Neuronal stem cell (in vitro differentiated cells): ENCODE data around the gene ZKSCAN1.
A peak's percentile ranks its signal among the peaks of the same experiment; 100 is the strongest.
"Not testable (repeated sequence)": the region's sequence is repeated elsewhere in the genome, so short reads cannot be mapped to it uniquely, and the experiment has no call there.

Source experiments
- DNase-seq: peaks from one replicate; pipeline ENCODE4 v3.0.0-alpha.2; 2013; ENCODE audit warnings: low spot score
- H2AFZ ChIP-seq: one replicate; pipeline ENCODE4 v1.6.1; 2013; ENCODE audit warnings: mild to moderate bottlenecking, low read length, inconsistent platforms
- H2AK5ac ChIP-seq: 2 replicates; pipeline ENCODE4 v1.6.1; 2013; ENCODE audit warnings: low read depth, mild to moderate bottlenecking, inconsistent platforms, low read length, moderate library complexity, mixed read lengths
- H2BK120ac ChIP-seq: 2 replicates; pipeline ENCODE4 v1.6.1; 2013; ENCODE audit warnings: low read depth, mild to moderate bottlenecking, inconsistent platforms, low read length, moderate library complexity, mixed read lengths
- H2BK12ac ChIP-seq: one replicate; pipeline ENCODE4 v1.6.1; 2013; ENCODE audit warnings: low read length, inconsistent platforms
- H2BK15ac ChIP-seq: 2 replicates; pipeline ENCODE4 v1.6.1; 2013; ENCODE audit warnings: mild to moderate bottlenecking, low read length, inconsistent platforms, mixed read lengths
- H2BK5ac ChIP-seq: one replicate; pipeline ENCODE4 v1.6.1; 2013; ENCODE audit warnings: inconsistent platforms, mild to moderate bottlenecking, low read length, moderate library complexity
- H3K14ac ChIP-seq: one replicate; pipeline ENCODE4 v1.6.1; 2013; ENCODE audit warnings: low read length, inconsistent platforms
- H3K18ac ChIP-seq: 2 replicates; pipeline ENCODE4 v1.6.1; 2013; ENCODE audit warnings: low read length, inconsistent platforms
- H3K23ac ChIP-seq: 2 replicates; pipeline ENCODE4 v1.6.1; 2013; ENCODE audit warnings: low read depth, mild to moderate bottlenecking, mixed read lengths, low read length, inconsistent platforms; ENCODE audit not compliant: poor library complexity
- H3K27ac ChIP-seq: replicated peaks from 3 replicates; pipeline ENCODE4 v1.5.1; 2013; ENCODE audit warnings: low read length, inconsistent platforms
- H3K27me3 ChIP-seq, 3 experiments: 2 replicates each; pipeline ENCODE4 v1.6.1; 2013; ENCODE audit warnings: low read length in 3 of 3, mild to moderate bottlenecking in 2 of 3, inconsistent platforms in 1 of 3, low read depth in 1 of 3, mixed read lengths in 1 of 3, moderate library complexity in 1 of 3; ENCODE audit not compliant: control insufficient read depth in 3 of 3, insufficient read depth in 3 of 3
- H3K36me3 ChIP-seq, 2 donors: replicated peaks in 1 of 2; 2 replicates each; pipeline ENCODE4 v1.6.1; 2013; ENCODE audit warnings: low read length in 2 of 2; ENCODE audit not compliant: control insufficient read depth in 2 of 2, insufficient read depth in 2 of 2
- H3K4ac ChIP-seq: 2 replicates; pipeline ENCODE4 v1.6.1; 2013; ENCODE audit warnings: inconsistent platforms, mild to moderate bottlenecking, low read length, moderate library complexity
- H3K4me1 ChIP-seq, 2 donors: 1 replicate in 1 of 2; 2 replicates in 1 of 2; pipeline ENCODE4 v1.6.1; 2013; ENCODE audit warnings: low read length in 2 of 2, low read depth in 1 of 2; ENCODE audit not compliant: control insufficient read depth in 2 of 2, insufficient read depth in 1 of 2
- H3K4me2 ChIP-seq: one replicate; pipeline ENCODE4 v1.6.1; 2013; ENCODE audit warnings: mild to moderate bottlenecking, low read length, inconsistent platforms; ENCODE audit not compliant: insufficient read depth, poor library complexity, severe bottlenecking
- H3K4me3 ChIP-seq, 2 donors: 2 replicates each; pipeline ENCODE4 v1.5.1; 2013; ENCODE audit warnings: low read length in 2 of 2, mild to moderate bottlenecking in 2 of 2, inconsistent platforms in 1 of 2, moderate library complexity in 1 of 2
- H3K79me1 ChIP-seq: one replicate; pipeline ENCODE4 v1.6.1; 2013; ENCODE audit warnings: low read depth, mild to moderate bottlenecking, inconsistent platforms, low read length, moderate library complexity
- H3K9ac ChIP-seq: one replicate; pipeline ENCODE4 v1.6.1; 2013; ENCODE audit warnings: mild to moderate bottlenecking, low read depth, low read length, inconsistent platforms; ENCODE audit not compliant: poor library complexity
- H3K9me3 ChIP-seq, 2 donors: replicated peaks in 1 of 2; 2 replicates each; pipeline versions ENCODE3 to v1.6.1; 2013; ENCODE audit warnings: low read length in 2 of 2, mild to moderate bottlenecking in 2 of 2, inconsistent platforms in 1 of 2, low read depth in 1 of 2, mixed read lengths in 1 of 2, moderate library complexity in 1 of 2; ENCODE audit not compliant: control insufficient read depth in 2 of 2, insufficient read depth in 1 of 2
- H4K8ac ChIP-seq: one replicate; pipeline ENCODE4 v1.6.1; 2013; ENCODE audit warnings: low read depth, mild to moderate bottlenecking, inconsistent platforms, low read length, moderate library complexity
- H4K91ac ChIP-seq: one replicate; pipeline ENCODE4 v1.6.1; 2013; ENCODE audit warnings: low read length, low read depth, mild to moderate bottlenecking, inconsistent platforms; ENCODE audit not compliant: poor library complexity
- WGBS, 2 donors: extraction: QIAGEN DNeasy Blood & Tissue Kit; methylation state at CpG; one replicate each; pipeline ENCODE4 v1.1.7; 2013; ENCODE audit warnings: missing lambda C conversion rate in 2 of 2, mixed read lengths in 1 of 2; ENCODE audit not compliant: insufficient read length in 2 of 2, insufficient replicate concordance in 1 of 2; ENCODE audit errors: extremely low coverage in 2 of 2; 5-methylcytosine and 5-hydroxymethylcytosine counted together

The ZKSCAN1 gene

GRCh38 chr7:99979814-99980225 is 35.6 kb upstream of the ZKSCAN1 start:
- not testable (repeated sequence) for H4K8ac ChIP-seq

GRCh38 chr7:99980448-99980872 is 34.9 kb upstream of the ZKSCAN1 start:
- not testable (repeated sequence) for H3K4ac ChIP-seq, H3K36me3 ChIP-seq, H3K27ac ChIP-seq, H2BK5ac ChIP-seq, H3K4me3 ChIP-seq, H2BK12ac ChIP-seq, H2BK15ac ChIP-seq, DNase-seq, H2AFZ ChIP-seq, H3K79me1 ChIP-seq, H3K27me3 ChIP-seq, H3K4me1 ChIP-seq, H2BK120ac ChIP-seq, H3K9ac ChIP-seq, H3K4me2 ChIP-seq, H3K9me3 ChIP-seq, H2AK5ac ChIP-seq, H3K23ac ChIP-seq, H4K8ac ChIP-seq, H4K91ac ChIP-seq
- Histone ChIP-seq H3K14ac (peak overlapping the region; percentile 47), H3K18ac (peak overlapping the region; percentile 65)
- no CpG with 5 or more reads among the region's 4 CpGs for WGBS, 2 donors

More at GRCh38 chr7:99979814-99980225, 35.6 kb upstream of the ZKSCAN1 start:
- H3K23ac ChIP-seq, H2AK5ac ChIP-seq, H3K14ac ChIP-seq, H4K91ac ChIP-seq, H3K4ac ChIP-seq, H3K27me3 ChIP-seq, H2BK120ac ChIP-seq, H3K9ac ChIP-seq, H3K27ac ChIP-seq, H3K36me3 ChIP-seq, H2BK12ac ChIP-seq, H3K18ac ChIP-seq, H3K9me3 ChIP-seq, H3K79me1 ChIP-seq, H3K4me1 ChIP-seq, H3K4me2 ChIP-seq, H2BK5ac ChIP-seq, H2BK15ac ChIP-seq, H3K4me3 ChIP-seq: not testable (repeated sequence)
- no CpG with 5 or more reads among the region's 10 CpGs for WGBS, 2 donors
- DNase-seq: peak; percentile 36
- H2AFZ ChIP-seq: peak overlapping the region; percentile 62

- not testable (repeated sequence) for H3K9ac ChIP-seq, H2BK120ac ChIP-seq, H3K9me3 ChIP-seq, H3K18ac ChIP-seq, H3K4me1 ChIP-seq, H2BK5ac ChIP-seq, H2AK5ac ChIP-seq, H4K8ac ChIP-seq, H3K4me2 ChIP-seq, H3K27ac ChIP-seq, H3K79me1 ChIP-seq, H3K4ac ChIP-seq, H2AFZ ChIP-seq, H3K14ac ChIP-seq, H2BK15ac ChIP-seq, H4K91ac ChIP-seq, DNase-seq, H3K4me3 ChIP-seq, H3K23ac ChIP-seq, H3K36me3 ChIP-seq
- Histone ChIP-seq H3K27me3 (peaks cover 0 to 14% (median under 1%) of the 10 kb centered on the region in 3 experiments), H2BK12ac (peak overlapping the region; percentile 58)
- no CpG with 5 or more reads among the region's 7 CpGs for WGBS, 2 donors
These were observed 34.3 kb upstream of the ZKSCAN1 start for GRCh38 chr7:99981066-99981465.

DNA sequence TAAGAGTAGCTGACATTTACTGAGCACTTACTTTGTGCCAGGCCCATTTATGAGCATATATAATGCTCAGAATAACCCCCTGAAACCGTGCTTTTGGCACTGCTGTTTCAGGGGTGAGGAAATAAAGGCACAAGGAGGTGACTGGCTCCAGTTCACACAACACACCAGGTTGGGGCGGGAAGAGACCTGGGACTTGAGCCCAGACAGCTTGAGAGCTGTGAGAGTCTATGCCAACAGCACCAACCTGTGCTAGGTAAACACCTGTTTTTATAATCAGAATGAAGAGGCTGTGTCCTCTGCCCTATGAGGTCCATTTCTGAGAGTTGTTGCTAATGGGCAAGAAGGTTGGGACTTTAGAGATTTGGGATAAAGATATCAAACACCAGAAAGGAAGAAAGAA is 30.8 kb upstream of the ZKSCAN1 start:
- no peak overlapping the region for H3K23ac ChIP-seq
- no peaks in the 10 kb centered on the region for H3K9me3 ChIP-seq
- no peak overlapping the region for H3K14ac ChIP-seq
- peaks cover 0 to 29% (median 0%) of the 10 kb centered on the region in 3 experiments for H3K27me3 ChIP-seq
- peaks cover 2% of the 10 kb centered on the region for H3K79me1 ChIP-seq
- H2AFZ ChIP-seq: no peak overlapping the region
- H3K4me1 ChIP-seq: peaks cover 0 to under 1% of the 10 kb centered on the region in 2 donors
- H2BK15ac ChIP-seq: no peak overlapping the region
- no peak overlapping the region for H2BK12ac ChIP-seq
- H2AK5ac ChIP-seq: no peak overlapping the region
- H3K9ac ChIP-seq: no peak overlapping the region
- no peak overlapping the region for H3K4me2 ChIP-seq
- no peak overlapping the region for H3K4ac ChIP-seq
- H3K18ac ChIP-seq: no peak overlapping the region
- no peak overlapping the region for H2BK120ac ChIP-seq
- no peak overlapping the region for H3K4me3 ChIP-seq
- H3K36me3 ChIP-seq: no peaks in the 10 kb centered on the region
- H2BK5ac ChIP-seq: no peak overlapping the region
- H4K8ac ChIP-seq: no peak overlapping the region
- no peak for DNase-seq
- H4K91ac ChIP-seq: no peak overlapping the region
- H3K27ac ChIP-seq: no peak overlapping the region
- no CpG with 5 or more reads among the region's 2 CpGs for WGBS, 2 donors
